H1 (cell line): Measurements from ENCODE around the gene SH3PXD2B. TPM values are rescaled to one million over a fixed set of nuclear protein-coding genes. Genes with fewer than 3 reads are reported as not detected.

ENCODE experiments used
- CHD1 ChIP-seq: IDR thresholded peaks from 2 replicates; pipeline ENCODE4 v1.6.1; 2012; ENCODE audit warnings: low read depth, low read length, improper control_type of control experiment
- KDM1A ChIP-seq: fragments of 200-600, 300-600 bp; sonication (generic); IDR thresholded peaks from 2 replicates; pipeline ENCODE4 v1.7.1; 2016; ENCODE audit warnings: mild to moderate bottlenecking, low read length, borderline replicate concordance
- NRF1 ChIP-seq: IDR thresholded peaks from 2 replicates; pipeline ENCODE4 v1.6.1; 2011; ENCODE audit warnings: mild to moderate bottlenecking, low read depth, low read length, improper control_type of control experiment
- POLR2A ChIP-seq, 2 experiments: IDR thresholded peaks; 1 replicate in 1 of 2; 2 replicates in 1 of 2; pipeline ENCODE4 v1.6.1; 2011; ENCODE audit warnings: low read depth in 2 of 2, low read length in 2 of 2, mild to moderate bottlenecking in 2 of 2; ENCODE audit errors: control extremely low read depth in 1 of 2
- polyA plus RNA-seq, 7 experiments: library from polyadenylated mRNA; depleted of rRNA in 3 of 7; stranded (reverse) in 5 of 7; unstranded in 2 of 7; fragments of >200 nt in 5 of 7; fragments of 200-250 nt in 2 of 7; gene quantifications; 1 replicate in 5 of 7; 2 replicates in 1 of 7; 4 replicates in 1 of 7; pipeline versions ENCODE4 v1.2.1 to v1.2.3, GENCODE V29; 2011 to 2013; ENCODE audit warnings: missing spikeins in 2 of 7, mixed read lengths in 2 of 7
- total RNA-seq: library from RNA; stranded (reverse); fragmentation: NEBNext Ultra II Directional; extraction: Animal tissue kit (Norgen Biotek cat#: 25700); gene quantifications from 2 replicates; pipeline ENCODE4 v1.2.1, GENCODE V29; 2021
- TF ChIP-seq, protein P1 (sequence below): fragments of 300-600 bp; sonication (generic); IDR thresholded peaks from 2 replicates; pipeline ENCODE4 v1.7.1; 2012; ENCODE audit warnings: low read length, moderate library complexity, mild to moderate bottlenecking, inconsistent platforms; ENCODE audit not compliant: insufficient replicate concordance

Gene SH3PXD2B
- total and polyA plus RNA-seq, 2 of the 8 experiments (the other 6 are each of a cell fraction or from before 2014, with no cell fraction given): 32.9 to 72.9 TPM

DNA sequence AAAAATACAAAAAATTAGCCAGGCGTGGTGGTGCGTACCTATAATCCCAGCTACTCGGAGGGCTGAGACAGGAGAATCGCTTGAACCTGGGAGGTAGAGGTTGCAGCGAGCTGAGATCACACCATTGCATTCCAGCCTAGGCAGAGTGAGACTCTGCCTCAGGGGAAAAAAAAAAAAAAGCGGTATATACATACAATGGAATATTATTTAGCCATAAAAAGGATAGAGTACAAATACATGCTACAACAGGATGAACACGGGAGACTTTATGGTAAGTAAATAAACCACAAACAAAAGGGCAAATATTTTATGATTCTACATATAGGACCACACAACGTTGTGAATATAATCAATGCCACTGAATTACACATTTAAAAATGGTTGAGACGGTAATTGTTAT, 176.0 kb downstream of the SH3PXD2B start (continued):
- TF ChIP-seq, protein P1, sequence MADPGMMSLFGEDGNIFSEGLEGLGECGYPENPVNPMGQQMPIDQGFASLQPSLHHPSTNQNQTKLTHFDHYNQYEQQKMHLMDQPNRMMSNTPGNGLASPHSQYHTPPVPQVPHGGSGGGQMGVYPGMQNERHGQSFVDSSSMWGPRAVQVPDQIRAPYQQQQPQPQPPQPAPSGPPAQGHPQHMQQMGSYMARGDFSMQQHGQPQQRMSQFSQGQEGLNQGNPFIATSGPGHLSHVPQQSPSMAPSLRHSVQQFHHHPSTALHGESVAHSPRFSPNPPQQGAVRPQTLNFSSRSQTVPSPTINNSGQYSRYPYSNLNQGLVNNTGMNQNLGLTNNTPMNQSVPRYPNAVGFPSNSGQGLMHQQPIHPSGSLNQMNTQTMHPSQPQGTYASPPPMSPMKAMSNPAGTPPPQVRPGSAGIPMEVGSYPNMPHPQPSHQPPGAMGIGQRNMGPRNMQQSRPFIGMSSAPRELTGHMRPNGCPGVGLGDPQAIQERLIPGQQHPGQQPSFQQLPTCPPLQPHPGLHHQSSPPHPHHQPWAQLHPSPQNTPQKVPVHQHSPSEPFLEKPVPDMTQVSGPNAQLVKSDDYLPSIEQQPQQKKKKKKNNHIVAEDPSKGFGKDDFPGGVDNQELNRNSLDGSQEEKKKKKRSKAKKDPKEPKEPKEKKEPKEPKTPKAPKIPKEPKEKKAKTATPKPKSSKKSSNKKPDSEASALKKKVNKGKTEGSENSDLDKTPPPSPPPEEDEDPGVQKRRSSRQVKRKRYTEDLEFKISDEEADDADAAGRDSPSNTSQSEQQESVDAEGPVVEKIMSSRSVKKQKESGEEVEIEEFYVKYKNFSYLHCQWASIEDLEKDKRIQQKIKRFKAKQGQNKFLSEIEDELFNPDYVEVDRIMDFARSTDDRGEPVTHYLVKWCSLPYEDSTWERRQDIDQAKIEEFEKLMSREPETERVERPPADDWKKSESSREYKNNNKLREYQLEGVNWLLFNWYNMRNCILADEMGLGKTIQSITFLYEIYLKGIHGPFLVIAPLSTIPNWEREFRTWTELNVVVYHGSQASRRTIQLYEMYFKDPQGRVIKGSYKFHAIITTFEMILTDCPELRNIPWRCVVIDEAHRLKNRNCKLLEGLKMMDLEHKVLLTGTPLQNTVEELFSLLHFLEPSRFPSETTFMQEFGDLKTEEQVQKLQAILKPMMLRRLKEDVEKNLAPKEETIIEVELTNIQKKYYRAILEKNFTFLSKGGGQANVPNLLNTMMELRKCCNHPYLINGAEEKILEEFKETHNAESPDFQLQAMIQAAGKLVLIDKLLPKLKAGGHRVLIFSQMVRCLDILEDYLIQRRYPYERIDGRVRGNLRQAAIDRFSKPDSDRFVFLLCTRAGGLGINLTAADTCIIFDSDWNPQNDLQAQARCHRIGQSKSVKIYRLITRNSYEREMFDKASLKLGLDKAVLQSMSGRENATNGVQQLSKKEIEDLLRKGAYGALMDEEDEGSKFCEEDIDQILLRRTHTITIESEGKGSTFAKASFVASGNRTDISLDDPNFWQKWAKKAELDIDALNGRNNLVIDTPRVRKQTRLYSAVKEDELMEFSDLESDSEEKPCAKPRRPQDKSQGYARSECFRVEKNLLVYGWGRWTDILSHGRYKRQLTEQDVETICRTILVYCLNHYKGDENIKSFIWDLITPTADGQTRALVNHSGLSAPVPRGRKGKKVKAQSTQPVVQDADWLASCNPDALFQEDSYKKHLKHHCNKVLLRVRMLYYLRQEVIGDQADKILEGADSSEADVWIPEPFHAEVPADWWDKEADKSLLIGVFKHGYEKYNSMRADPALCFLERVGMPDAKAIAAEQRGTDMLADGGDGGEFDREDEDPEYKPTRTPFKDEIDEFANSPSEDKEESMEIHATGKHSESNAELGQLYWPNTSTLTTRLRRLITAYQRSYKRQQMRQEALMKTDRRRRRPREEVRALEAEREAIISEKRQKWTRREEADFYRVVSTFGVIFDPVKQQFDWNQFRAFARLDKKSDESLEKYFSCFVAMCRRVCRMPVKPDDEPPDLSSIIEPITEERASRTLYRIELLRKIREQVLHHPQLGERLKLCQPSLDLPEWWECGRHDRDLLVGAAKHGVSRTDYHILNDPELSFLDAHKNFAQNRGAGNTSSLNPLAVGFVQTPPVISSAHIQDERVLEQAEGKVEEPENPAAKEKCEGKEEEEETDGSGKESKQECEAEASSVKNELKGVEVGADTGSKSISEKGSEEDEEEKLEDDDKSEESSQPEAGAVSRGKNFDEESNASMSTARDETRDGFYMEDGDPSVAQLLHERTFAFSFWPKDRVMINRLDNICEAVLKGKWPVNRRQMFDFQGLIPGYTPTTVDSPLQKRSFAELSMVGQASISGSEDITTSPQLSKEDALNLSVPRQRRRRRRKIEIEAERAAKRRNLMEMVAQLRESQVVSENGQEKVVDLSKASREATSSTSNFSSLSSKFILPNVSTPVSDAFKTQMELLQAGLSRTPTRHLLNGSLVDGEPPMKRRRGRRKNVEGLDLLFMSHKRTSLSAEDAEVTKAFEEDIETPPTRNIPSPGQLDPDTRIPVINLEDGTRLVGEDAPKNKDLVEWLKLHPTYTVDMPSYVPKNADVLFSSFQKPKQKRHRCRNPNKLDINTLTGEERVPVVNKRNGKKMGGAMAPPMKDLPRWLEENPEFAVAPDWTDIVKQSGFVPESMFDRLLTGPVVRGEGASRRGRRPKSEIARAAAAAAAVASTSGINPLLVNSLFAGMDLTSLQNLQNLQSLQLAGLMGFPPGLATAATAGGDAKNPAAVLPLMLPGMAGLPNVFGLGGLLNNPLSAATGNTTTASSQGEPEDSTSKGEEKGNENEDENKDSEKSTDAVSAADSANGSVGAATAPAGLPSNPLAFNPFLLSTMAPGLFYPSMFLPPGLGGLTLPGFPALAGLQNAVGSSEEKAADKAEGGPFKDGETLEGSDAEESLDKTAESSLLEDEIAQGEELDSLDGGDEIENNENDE: no peak
- no peak for TF ChIP-seq POLR2A (IDR thresholded peaks at IDR 0.05; ENCODE audit: control extremely low read depth in 1 of 2, low read depth in 2 of 2, low read length in 2 of 2)
- no peak for TF ChIP-seq KDM1A
- TF ChIP-seq CHD1: no peak
- TF ChIP-seq NRF1: no peak
